HepG2 (cell line): ENCODE measurements around the gene ICAM5. TPM values are rescaled to one million over a fixed set of nuclear protein-coding genes. Genes with fewer than 3 reads are reported as not detected.

ENCODE experiments used
- BCL6 ChIP-seq: IDR thresholded peaks from 2 replicates; pipeline ENCODE4 v1.6.1; 2016; ENCODE audit warnings: missing genetic modification reagents, missing compliant biosample characterization
- CEBPG ChIP-seq: IDR thresholded peaks from 2 replicates; pipeline ENCODE4 v1.6.1; 2016
- DBP ChIP-seq: sonication (generic); formaldehyde crosslinking; IDR thresholded peaks from 2 replicates; pipeline ENCODE4 v1.4.0; 2020; ENCODE audit warnings: missing genetic modification reagents; ENCODE audit errors: not compliant biosample characterization
- FOXP4 ChIP-seq: sonication (generic); formaldehyde crosslinking; IDR thresholded peaks from 2 replicates; pipeline ENCODE4 v1.4.0; 2020; ENCODE audit warnings: missing genetic modification reagents
- IKZF4 ChIP-seq: sonication (generic); formaldehyde crosslinking; IDR thresholded peaks from 2 replicates; pipeline ENCODE4 v1.5.1; 2020; ENCODE audit warnings: borderline replicate concordance, mild to moderate bottlenecking, low read depth, missing genetic modification reagents; ENCODE audit errors: not compliant biosample characterization
- MED13 ChIP-seq: sonication (generic); formaldehyde crosslinking; IDR thresholded peaks from 2 replicates; pipeline ENCODE4 v1.5.0; 2020; ENCODE audit warnings: missing genetic modification reagents
- MTF2 ChIP-seq: sonication (generic); formaldehyde crosslinking; IDR thresholded peaks from 2 replicates; pipeline ENCODE4 v1.5.0; 2020; ENCODE audit warnings: missing genetic modification reagents, borderline replicate concordance
- RBM22 ChIP-seq: fragments of 200-400 bp; formaldehyde crosslinking; optimal IDR thresholded peaks from 2 replicates; pipeline ENCODE3; 2017; ENCODE audit warnings: mild to moderate bottlenecking, low read length, moderate library complexity
- TRAFD1 ChIP-seq: sonication (generic); formaldehyde crosslinking; IDR thresholded peaks from 2 replicates; pipeline ENCODE4 v1.5.1; 2020; ENCODE audit warnings: missing genetic modification reagents, mild to moderate bottlenecking, borderline replicate concordance
- U2AF1 ChIP-seq: fragments of 200-400 bp; formaldehyde crosslinking; optimal IDR thresholded peaks from 2 replicates; pipeline ENCODE3; 2017; ENCODE audit warnings: mild to moderate bottlenecking, low read depth, low read length
- ZBTB1 ChIP-seq: sonication (generic); formaldehyde crosslinking; IDR thresholded peaks from 2 replicates; pipeline ENCODE4 v1.4.0; 2020; ENCODE audit warnings: missing genetic modification reagents, borderline replicate concordance
- ZMAT5 ChIP-seq: sonication (generic); formaldehyde crosslinking; IDR thresholded peaks from 2 replicates; pipeline ENCODE4 v1.5.0; 2020; ENCODE audit warnings: mild to moderate bottlenecking, low read depth, missing genetic modification reagents, borderline replicate concordance
- ZNF317 ChIP-seq: sonication (generic); formaldehyde crosslinking; IDR thresholded peaks from 2 replicates; pipeline ENCODE4 v1.5.0; 2020; ENCODE audit warnings: mild to moderate bottlenecking, missing genetic modification reagents
- ZNF367 ChIP-seq: sonication (generic); formaldehyde crosslinking; IDR thresholded peaks from 2 replicates; pipeline ENCODE4 v1.4.0; 2020; ENCODE audit warnings: missing genetic modification reagents, borderline replicate concordance
- ZNF44 ChIP-seq: sonication (generic); formaldehyde crosslinking; IDR thresholded peaks from 2 replicates; pipeline ENCODE4 v1.5.1; 2020; ENCODE audit warnings: mild to moderate bottlenecking, missing genetic modification reagents
- ZNF501 ChIP-seq: sonication (generic); formaldehyde crosslinking; IDR thresholded peaks from 2 replicates; pipeline ENCODE4 v1.5.1; 2020; ENCODE audit warnings: mild to moderate bottlenecking, moderate library complexity, missing genetic modification reagents
- ZNF607 ChIP-seq: sonication (generic); formaldehyde crosslinking; IDR thresholded peaks from 2 replicates; pipeline ENCODE4 v1.5.1; 2020; ENCODE audit warnings: missing genetic modification reagents, mild to moderate bottlenecking, borderline replicate concordance
- ZNF839 ChIP-seq: sonication (generic); formaldehyde crosslinking; IDR thresholded peaks from 2 replicates; pipeline ENCODE4 v1.4.0; 2020; ENCODE audit warnings: missing genetic modification reagents, mild to moderate bottlenecking, borderline replicate concordance
- ZNF883 ChIP-seq: sonication (generic); formaldehyde crosslinking; IDR thresholded peaks from 2 replicates; pipeline ENCODE4 v1.5.1; 2020; ENCODE audit warnings: mild to moderate bottlenecking, missing genetic modification reagents; ENCODE audit errors: not compliant biosample characterization
- ZSCAN9 ChIP-seq: IDR thresholded peaks from 2 replicates; pipeline ENCODE4 v1.6.1; 2016; ENCODE audit warnings: borderline replicate concordance
- polyA plus RNA-seq, 8 experiments: library from polyadenylated mRNA; depleted of rRNA in 3 of 8; stranded (reverse) in 7 of 8; unstranded in 1 of 8; fragments of >200 nt; fragmentation: Illumina TruSeq in 4 of 8; extraction: Trizol in 4 of 8; gene quantifications; 2 replicates each; pipeline versions ENCODE4 v1.2.1 to v1.2.3, GENCODE V29; 2011 to 2016; ENCODE audit warnings: low read depth in 4 of 8, missing spikeins in 1 of 8, mixed read lengths in 1 of 8; ENCODE audit not compliant: insufficient read depth in 1 of 8
- total RNA-seq, 5 experiments: library from RNA; depleted of rRNA; stranded (reverse); fragments of >200 nt; fragmentation: Illumina TruSeq; extraction: Trizol; gene quantifications; 2 replicates each; pipeline ENCODE4 v1.2.3, GENCODE V29; 2016; ENCODE audit warnings: low read depth in 1 of 5
- TF ChIP-seq, protein P1 (sequence below): sonication (generic); formaldehyde crosslinking; IDR thresholded peaks from 2 replicates; pipeline ENCODE4 v1.5.0; 2020; ENCODE audit warnings: mild to moderate bottlenecking, missing genetic modification reagents
- TF ChIP-seq, protein P2 (sequence below): IDR thresholded peaks from 2 replicates; pipeline ENCODE4 v1.6.1; 2016

Gene ICAM5
- total and polyA plus RNA-seq, 2 of the 13 experiments (the other 11 are each of a cell fraction or from before 2014, with no cell fraction given) = 0.46 to 1.6 TPM

DNA sequence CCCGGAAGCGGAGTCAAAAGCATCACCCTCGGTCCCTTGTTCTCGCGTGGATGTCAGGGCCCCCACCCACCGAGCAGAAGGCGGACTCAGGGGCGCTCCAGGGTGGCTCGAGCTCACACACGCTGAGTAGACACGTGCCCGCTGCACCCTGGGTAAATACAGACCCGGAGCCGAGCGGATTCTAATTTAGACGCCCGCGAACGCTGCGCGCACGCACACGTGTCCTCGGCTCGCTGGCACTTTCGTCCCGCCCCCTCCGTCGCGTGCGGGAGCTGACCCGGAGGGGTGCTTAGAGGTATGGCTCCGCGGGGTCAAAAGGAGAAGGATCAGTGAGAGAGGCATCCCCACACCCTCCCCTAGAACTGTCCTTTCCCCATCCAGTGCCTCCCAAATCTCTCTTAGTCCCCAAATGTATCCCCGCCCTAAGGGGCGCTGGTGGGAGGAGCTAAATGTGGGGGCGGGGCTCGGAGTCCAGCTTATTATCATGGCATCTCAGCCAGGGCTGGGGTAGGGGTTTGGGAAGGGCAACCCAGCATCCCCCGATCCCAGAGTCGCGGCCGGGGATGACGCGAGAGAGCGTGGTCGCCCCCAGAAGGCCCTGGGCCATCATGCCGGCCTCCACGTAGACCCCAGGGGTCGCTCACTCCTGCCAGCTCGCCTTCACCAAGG is 451 bp upstream of the ICAM5 start (continued):
- no peak for TF ChIP-seq IKZF4
- no peak for TF ChIP-seq ZSCAN9
- TF ChIP-seq ZNF44 = no peak
- TF ChIP-seq, protein P1, sequence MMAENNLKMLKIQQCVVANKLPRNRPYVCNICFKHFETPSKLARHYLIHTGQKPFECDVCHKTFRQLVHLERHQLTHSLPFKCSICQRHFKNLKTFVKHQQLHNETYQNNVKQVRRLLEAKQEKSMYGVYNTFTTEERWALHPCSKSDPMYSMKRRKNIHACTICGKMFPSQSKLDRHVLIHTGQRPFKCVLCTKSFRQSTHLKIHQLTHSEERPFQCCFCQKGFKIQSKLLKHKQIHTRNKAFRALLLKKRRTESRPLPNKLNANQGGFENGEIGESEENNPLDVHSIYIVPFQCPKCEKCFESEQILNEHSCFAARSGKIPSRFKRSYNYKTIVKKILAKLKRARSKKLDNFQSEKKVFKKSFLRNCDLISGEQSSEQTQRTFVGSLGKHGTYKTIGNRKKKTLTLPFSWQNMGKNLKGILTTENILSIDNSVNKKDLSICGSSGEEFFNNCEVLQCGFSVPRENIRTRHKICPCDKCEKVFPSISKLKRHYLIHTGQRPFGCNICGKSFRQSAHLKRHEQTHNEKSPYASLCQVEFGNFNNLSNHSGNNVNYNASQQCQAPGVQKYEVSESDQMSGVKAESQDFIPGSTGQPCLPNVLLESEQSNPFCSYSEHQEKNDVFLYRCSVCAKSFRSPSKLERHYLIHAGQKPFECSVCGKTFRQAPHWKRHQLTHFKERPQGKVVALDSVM (CRISPR knock-in tag) = no peak
- no peak for TF ChIP-seq BCL6 (CRISPR knock-in tag)
- TF ChIP-seq ZNF317 (CRISPR knock-in tag) = no peak
- TF ChIP-seq RBM22 = no peak
- TF ChIP-seq ZNF607 (CRISPR knock-in tag) = no peak
- no peak for TF ChIP-seq MTF2
- no peak; the same call in 1 of the 2 replicates for TF ChIP-seq ZNF501 (CRISPR knock-in tag)
- no peak for TF ChIP-seq ZBTB1 (CRISPR knock-in tag)
- TF ChIP-seq FOXP4 (CRISPR knock-in tag) = no peak
- no peak for TF ChIP-seq DBP (CRISPR knock-in tag)
- TF ChIP-seq CEBPG (CRISPR knock-in tag) = no peak
- TF ChIP-seq ZNF839 (CRISPR knock-in tag) = no peak
- no peak for TF ChIP-seq TRAFD1
- no peak for TF ChIP-seq ZNF367 (CRISPR knock-in tag)
- TF ChIP-seq U2AF1 = no peak
- TF ChIP-seq, protein P2, sequence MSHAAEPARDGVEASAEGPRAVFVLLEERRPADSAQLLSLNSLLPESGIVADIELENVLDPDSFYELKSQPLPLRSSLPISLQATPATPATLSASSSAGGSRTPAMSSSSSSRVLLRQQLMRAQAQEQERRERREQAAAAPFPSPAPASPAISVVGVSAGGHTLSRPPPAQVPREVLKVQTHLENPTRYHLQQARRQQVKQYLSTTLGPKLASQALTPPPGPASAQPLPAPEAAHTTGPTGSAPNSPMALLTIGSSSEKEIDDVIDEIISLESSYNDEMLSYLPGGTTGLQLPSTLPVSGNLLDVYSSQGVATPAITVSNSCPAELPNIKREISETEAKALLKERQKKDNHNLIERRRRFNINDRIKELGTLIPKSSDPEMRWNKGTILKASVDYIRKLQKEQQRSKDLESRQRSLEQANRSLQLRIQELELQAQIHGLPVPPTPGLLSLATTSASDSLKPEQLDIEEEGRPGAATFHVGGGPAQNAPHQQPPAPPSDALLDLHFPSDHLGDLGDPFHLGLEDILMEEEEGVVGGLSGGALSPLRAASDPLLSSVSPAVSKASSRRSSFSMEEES (CRISPR knock-in tag) = no peak
- TF ChIP-seq MED13 (CRISPR knock-in tag) = no peak
- TF ChIP-seq ZNF883 = no peak
- TF ChIP-seq ZMAT5 (CRISPR knock-in tag) = no peak
